Measurements from ENCODE around the gene MEF2D.

The MEF2D gene

GRCh38 chr1:156464335-156464734, 36.2 kb downstream of the MEF2D start:
- Histone ChIP-seq H3K4me2 (ENCODE audit: low read length) (no peak overlapping the region), H4K20me1 (ENCODE audit: control insufficient read depth, insufficient read depth, low read depth, low read length) (no peaks in the 10 kb centered on the region), H3K4me3 (ENCODE audit: low read length) (no peak overlapping the region), H3K9me2 (replicated peaks; ENCODE audit: control insufficient read depth, low read length) (no peaks in the 10 kb centered on the region), H3K27ac (ENCODE audit: low read depth, low read length) (no peak overlapping the region), H3K36me3 (ENCODE audit: control insufficient read depth, low read length) (peaks cover 39% of the 10 kb centered on the region), H3K27me3 (ENCODE audit: control insufficient read depth, low read length) (no peaks in the 10 kb centered on the region), H3K4me1 (ENCODE audit: control insufficient read depth, low read length) (no peaks in the 10 kb centered on the region), H3K9me3 (ENCODE audit: control insufficient read depth, insufficient read depth, low read length) (no peaks in the 10 kb centered on the region), H3F3A (ENCODE audit: control insufficient read depth, insufficient read depth) (peaks cover 21% of the 10 kb centered on the region), H3K79me2 (ENCODE audit: control insufficient read depth, low read length) (no peaks in the 10 kb centered on the region)
- no peak for TF ChIP-seq EZH2phosphoT487 (IDR thresholded peaks at IDR 0.05; ENCODE audit: borderline replicate concordance, low read length)

GRCh38 chr1:156463874-156464273, 36.7 kb downstream of the MEF2D start:
- Histone ChIP-seq H3K79me2 (ENCODE audit: control insufficient read depth, low read length) (no peaks in the 10 kb centered on the region), H3K4me1 (ENCODE audit: control insufficient read depth, low read length) (no peaks in the 10 kb centered on the region), H3K36me3 (ENCODE audit: control insufficient read depth, low read length) (peaks cover 36% of the 10 kb centered on the region), H3K4me3 (ENCODE audit: low read length) (no peak overlapping the region), H3F3A (ENCODE audit: control insufficient read depth, insufficient read depth) (peaks cover 21% of the 10 kb centered on the region), H3K9me2 (replicated peaks; ENCODE audit: control insufficient read depth, low read length) (no peaks in the 10 kb centered on the region), H3K27ac (ENCODE audit: low read depth, low read length) (no peak overlapping the region), H3K9me3 (ENCODE audit: control insufficient read depth, insufficient read depth, low read length) (no peaks in the 10 kb centered on the region), H4K20me1 (ENCODE audit: control insufficient read depth, insufficient read depth, low read depth, low read length) (no peaks in the 10 kb centered on the region), H3K27me3 (ENCODE audit: control insufficient read depth, low read length) (no peaks in the 10 kb centered on the region), H3K4me2 (ENCODE audit: low read length) (no peak overlapping the region)
- TF ChIP-seq CTCF (IDR thresholded peaks at IDR 0.05; ENCODE audit: low read depth, low read length, poor library complexity, severe bottlenecking) (no peak), EZH2phosphoT487 (IDR thresholded peaks at IDR 0.05; ENCODE audit: borderline replicate concordance, low read length) (no peak)

- no peaks in the 10 kb centered on the region for H3K9me2 ChIP-seq (replicated peaks; ENCODE audit: control insufficient read depth, low read length)
- no peaks in the 10 kb centered on the region for H3K27me3 ChIP-seq (ENCODE audit: control insufficient read depth, low read length)
- H3K9me3 ChIP-seq (ENCODE audit: control insufficient read depth, insufficient read depth, low read length): no peaks in the 10 kb centered on the region
- no peak overlapping the region for H3K27ac ChIP-seq (ENCODE audit: low read depth, low read length)
- no peak for TF ChIP-seq EZH2phosphoT487 (IDR thresholded peaks at IDR 0.05; ENCODE audit: borderline replicate concordance, low read length)
- no peak for TF ChIP-seq CTCF (IDR thresholded peaks at IDR 0.05; ENCODE audit: low read depth, low read length, poor library complexity, severe bottlenecking)
- peaks cover 21% of the 10 kb centered on the region for H3F3A ChIP-seq (ENCODE audit: control insufficient read depth, insufficient read depth)
- peaks cover 29% of the 10 kb centered on the region for H3K36me3 ChIP-seq (ENCODE audit: control insufficient read depth, low read length)
- no peaks in the 10 kb centered on the region for H4K20me1 ChIP-seq (ENCODE audit: control insufficient read depth, insufficient read depth, low read depth, low read length)
- peaks cover 1% of the 10 kb centered on the region; the same call in 1 of the 2 replicates for H3K4me1 ChIP-seq (ENCODE audit: control insufficient read depth, low read length)
- no peak overlapping the region for H3K4me3 ChIP-seq (ENCODE audit: low read length)
- H3K4me2 ChIP-seq (ENCODE audit: low read length): no peak overlapping the region
- H3K79me2 ChIP-seq (ENCODE audit: control insufficient read depth, low read length): no peaks in the 10 kb centered on the region
Measured at GRCh38 chr1:156462954-156463795, 37.4 kb downstream of the MEF2D start.

Data from DOHH2 (cell line).